Stimulated activated CD8-positive, alpha-beta memory T cell treated with anti-CD3 and anti-CD28 coated beads, Interleukin-4, amount 100 ng/mL, for 48 hours (primary cell): ENCODE data around the gene TMEM161A.
"Not testable (repeated sequence)": the region's sequence is repeated elsewhere in the genome, so short reads cannot be mapped to it uniquely, and the experiment has no call there.

Experiments
- DNase-seq: peaks from one replicate; pipeline ENCODE4 v3.0.0-alpha.2; 2020

The TMEM161A gene

DNA sequence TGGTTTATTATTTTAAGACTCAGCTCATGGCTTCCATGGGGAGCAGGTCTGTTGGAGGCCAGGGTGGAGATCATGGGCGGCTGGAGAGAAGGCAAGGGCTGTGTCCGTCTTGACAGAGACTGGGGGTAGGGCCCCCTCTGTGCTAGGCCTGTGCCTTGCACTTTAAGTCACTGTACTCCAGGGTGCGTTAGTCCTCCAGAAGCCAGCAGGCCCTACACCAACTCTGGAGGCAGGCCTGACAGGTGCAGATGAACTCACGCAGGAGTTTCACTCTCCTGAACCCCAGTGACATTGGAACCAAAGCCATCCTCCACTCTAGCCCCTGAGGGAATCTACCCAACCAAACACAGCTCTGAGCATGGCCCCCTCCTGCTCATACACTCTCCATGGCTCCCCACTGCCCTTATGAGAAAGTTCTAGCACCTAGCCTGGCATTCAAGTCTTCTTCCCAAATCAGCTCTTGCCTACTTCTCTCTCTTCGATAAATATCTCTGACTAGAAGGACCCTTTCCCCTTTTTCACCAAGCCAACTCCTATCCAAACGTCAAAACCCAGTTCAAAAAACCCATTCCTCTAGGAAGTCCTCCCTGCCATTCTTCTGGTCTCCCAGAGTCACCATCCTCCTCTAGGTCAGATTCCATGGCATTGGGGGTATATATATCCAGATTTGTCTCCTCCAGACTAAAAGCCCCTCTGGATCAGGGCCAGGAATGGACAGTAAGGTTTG, 16.7 kb upstream of the TMEM161A start:
- DNase-seq, result no peak

DNA sequence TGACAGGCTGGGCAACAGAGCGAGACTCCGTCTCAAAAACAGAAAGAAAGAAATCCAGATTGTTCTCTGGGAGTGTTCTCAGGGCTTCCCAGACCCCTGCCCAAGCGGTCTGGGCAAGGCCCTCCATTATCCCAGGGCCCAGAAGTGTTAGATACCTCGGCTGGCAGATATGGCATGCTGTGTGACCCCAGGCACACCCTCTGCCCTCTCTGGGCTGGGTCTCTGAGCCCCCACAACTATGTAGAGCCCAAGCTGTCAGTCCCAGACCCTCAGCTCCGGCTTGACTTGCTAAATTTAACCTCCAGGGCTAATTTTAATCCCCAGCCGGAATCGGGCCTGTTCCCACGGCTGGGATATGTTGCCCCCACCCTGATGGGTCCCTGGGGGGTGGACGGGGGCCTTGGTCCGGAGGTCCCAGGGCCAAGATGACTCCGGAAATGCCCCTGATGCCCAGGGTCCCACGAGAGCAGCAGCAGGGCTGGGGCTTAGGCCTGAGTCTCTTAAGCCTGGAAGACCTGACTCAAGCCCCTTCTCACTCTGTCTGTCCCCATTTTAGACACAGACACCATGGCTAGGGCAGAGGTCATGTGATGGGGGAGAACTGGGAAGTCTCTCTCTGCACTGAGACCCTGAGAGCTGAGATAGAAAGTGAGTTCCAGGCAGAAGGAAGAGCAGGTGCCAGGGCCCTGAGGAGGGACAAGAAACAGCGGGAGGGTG, 14.5 kb upstream of the TMEM161A start:
- DNase-seq, result no peak

DNA sequence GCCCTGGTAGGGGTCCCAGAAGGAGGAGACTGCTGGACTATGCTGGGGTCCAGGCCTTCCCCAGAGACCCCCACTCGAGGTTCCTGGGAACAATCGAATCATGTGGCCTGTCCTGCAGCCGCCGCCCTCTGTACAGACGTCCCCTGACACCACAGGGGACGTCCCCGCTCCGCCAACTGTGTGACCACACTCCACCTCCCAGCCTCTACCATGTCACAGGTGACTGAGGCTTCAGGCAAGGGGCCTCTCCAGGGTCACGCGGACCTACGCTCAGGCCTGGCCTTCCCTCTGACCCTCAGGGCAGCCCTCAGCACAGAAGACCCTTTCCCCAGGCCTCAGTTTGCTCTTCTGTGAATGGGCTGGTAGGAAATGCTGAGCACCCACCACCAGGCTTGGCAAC, 13.1 kb upstream of the TMEM161A start:
- no peak for DNase-seq

DNA sequence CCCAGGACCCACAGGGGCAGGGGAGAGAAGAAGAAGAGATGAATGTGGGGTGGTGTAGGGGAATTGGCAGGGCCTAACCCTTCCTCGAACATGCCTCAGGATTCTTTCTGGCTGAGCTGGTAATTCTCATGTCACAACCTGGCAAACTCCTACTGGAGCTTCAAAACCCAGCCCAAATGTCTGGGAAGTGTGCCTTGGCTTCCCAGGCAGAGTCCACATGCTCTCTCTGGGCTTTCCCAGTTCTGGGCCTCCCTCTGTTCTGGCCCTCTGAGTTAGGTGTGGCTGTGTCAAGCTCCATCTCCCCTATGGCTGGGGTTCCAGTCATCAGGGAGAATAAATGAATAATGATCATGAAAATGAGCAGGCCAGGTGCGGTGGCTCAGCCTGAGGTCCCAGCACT, 11.2 kb upstream of the TMEM161A start:
- no peak for DNase-seq

DNA sequence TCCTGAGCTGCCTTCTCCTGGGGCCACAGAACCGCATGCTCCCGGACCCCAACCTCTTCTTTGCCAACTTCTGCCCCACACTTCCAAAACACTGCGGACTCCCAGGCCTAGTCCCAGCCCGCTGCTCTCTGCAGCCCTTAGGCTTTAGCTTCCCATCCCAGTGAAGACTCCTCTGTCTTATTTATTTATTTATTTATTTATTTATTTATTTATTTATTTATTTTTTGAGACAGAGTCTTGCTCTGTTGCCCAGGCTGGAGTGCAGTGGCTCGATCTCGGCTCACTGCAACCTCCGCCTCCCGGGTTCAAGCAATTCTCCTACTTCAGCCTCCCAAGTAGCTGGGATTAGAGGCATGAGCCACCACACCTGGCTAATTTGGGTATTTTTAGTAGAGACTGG, 10.2 kb upstream of the TMEM161A start:
- not testable (repeated sequence) for DNase-seq

DNA sequence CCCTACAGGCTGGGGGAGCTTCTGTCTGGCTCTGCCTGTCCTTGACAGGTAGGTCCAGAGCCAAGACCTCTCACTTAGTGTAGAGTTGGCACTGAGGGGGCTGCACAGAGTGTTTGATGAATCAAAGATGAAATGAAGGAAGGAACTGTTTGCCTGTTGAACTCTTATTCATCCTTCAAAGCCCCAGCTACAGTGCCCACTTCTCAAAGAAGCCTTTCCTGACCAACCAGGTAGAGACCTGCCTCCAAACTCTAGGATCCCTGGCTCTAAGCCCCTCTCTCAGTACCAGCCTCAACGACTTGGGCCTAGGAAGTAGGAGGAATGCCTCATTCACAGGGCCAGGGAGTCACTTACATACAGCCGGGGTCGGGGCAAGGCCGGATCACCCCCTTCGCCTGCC, 9.1 kb upstream of the TMEM161A start:
- DNase-seq, result no peak

DNA sequence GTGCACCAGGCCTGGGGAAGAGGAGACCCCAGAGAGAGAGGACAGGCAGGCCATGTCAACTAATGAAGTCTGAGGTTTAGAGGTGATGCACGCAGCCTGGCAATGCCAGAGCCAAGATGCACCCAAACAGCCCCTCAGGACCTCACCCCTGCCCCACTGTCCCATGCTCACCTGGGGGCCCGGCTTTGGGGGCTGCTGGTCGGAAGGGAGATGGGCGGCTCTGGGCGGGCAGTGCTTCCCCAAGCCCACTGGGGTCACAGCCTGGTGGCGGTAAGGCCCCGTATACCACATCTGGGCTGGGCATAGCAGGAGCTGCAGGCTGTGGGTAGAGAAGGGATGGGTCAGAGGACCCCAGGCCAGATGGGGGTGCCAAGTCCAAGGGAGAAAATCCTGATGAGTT, 8.6 kb upstream of the TMEM161A start:
- DNase-seq, result no peak

DNA sequence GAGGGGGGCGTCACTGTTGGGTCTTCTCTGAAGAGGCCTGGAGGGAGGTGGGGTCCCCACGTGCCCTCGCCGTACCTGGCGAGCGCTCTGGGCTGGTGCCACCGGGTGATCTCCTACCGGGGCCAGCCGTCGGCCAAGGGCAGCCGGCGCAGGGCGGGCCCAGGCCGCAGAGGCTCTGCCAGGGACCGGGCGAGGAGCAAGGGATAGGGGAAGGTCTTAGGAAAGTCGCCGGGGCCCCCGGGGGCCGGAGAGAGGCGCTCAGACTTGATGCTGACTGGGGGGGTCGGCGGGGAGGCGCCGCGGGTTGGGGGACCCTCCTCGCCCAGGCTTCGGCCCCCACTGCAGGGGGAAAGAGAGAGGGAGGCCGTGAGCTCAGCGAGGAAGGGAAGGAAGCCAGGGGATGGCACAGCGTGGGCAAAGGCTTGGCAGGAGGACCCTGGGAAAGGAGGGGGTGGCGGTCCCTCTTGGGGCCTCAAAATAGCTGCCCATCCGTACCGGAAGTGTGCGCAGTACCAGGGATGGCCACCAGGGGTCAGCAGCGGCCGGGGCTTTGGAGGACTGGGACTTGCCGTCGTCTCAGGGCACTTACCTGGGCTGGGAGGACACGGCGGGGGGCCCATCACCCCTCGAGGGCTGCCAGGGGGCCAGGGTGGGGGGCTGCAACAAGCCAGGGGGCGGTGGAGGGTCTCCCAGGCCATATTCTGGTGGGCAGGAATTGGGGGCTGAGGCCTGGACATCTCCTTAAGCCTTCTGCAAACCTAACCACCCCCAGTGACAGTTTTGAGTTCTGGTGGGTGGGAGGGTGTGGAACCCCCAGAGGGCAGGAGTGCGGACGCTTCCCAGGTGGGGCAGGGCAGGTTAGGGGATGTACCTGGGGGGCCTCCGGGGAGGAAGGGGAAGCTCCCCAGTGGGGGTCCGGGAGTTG, 7.7 kb upstream of the TMEM161A start:
- peak; percentile 98 for DNase-seq

DNA sequence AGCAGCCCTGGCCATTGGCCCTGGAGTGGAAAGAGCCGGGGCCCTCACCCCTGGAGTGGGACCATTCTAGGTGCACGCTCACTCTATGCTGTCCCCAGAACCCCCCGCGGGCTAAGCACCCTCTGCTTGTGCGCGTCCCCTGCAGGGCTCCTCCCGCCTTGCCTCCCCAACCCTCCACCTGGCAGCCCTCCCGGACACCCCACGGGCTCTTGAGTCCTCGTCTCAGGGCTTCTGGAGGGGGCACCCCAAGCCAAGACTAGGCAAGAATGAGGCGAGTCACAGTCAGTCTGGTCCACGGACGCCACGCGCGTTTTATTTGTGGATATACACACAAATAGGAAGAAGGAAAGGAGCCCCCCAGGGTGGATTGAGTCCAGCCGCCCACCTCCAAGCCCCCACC, 7.0 kb upstream of the TMEM161A start:
- no peak for DNase-seq

DNA sequence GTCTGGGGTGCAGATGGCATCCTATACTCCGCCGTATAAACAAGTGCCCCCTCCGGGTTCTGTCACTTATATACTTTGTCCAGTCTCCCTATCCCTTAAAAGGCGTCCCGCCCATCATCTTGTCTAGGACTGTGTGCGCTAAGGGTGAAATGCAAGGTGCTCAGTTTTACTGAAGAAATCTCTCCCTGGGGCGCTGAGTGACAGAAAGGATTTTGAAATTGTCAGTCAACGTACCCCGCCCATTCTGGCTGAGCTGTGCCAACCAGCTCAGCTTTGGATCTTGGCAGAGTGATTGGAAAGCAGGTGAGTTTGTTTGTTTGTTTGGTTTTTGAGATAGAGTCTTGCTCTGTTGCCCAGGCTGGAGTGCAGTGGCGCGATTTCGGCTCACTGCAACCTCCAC, 4.1 kb upstream of the TMEM161A start:
- no peak for DNase-seq

DNA sequence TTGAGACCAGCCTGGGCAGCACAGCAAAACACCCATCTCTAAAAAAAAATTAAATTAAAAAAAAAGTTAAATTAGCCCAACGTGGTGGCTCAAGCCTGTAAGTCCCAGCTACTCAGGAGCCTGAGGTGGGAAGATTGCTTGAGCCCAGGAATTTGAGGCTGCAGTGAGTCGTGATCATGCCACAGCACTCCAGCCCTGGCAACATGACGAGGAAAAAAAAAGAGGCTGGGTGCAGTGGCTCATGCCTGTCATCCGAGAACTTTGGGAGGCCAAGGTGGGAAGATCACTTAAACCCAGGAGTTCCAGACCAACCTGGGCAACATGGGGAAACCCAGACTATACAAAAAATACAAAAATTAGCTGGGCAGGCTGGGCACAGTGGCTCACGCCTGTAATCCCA, 2.2 kb upstream of the TMEM161A start:
- no peak for DNase-seq

DNA sequence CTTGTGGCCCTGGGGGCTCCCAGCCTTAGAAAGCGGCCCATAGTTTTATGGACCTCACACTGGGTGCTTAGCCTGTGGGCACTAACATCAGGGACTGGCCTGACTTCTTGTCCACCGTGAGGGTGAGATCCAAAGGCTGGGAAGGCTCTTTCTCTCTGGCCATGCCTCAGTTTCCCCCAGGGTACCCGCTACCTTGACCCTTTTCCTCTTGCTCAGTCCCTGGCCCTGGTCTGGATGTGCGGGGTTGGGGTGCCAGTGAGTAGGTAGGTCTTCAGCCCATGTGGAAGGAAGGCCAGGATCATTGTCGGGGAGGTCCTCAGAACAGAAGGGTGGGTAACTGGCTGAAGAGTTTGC, 1.6 kb upstream of the TMEM161A start:
- no peak for DNase-seq

DNA sequence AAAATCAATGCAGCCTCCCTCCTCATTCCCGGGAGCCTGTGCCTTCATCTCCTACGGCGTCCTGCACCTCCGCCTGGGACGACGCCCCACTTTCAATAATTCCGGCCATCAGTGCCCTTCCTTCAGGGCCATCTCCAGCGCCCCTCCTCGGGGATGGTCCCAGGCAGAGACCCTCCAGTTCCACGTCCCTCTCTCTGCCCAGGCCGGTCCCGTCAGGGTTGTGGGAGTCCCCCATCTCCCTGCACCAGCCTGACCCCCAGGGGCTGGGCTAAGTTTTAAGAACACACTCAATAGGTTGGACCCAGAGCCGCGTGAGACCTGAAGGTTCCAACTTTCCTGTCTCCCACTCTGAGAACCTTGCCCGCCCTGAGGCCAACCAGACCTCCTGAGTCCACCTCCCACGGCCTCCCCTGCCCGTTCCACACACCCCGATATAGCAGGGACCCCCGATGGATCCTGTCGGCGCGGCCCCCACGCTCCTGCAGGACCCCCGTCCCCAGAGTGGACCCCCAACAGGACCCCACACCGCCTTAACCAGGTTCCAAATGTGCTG, 646 bp downstream of the TMEM161A start:
- DNase-seq, result peak; percentile 35

DNA sequence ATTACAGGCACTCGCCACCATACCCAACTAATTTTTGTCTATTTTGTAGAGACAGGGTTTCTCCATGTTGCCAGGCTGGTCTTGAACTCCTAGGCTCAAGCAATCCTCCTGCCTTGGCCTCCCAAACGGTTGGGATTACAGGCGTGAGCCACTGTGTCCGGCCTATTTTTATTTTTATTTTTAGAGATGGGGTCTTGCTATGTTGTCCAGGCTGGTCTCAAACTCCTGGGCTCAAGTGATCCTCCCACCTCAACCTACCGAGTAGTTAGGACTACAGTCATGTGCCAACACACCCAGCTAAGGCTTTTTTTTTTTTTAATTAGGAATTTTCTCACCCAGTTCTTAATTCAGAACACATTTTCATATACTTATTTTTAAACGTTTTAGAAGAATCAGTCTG, 2.6 kb downstream of the TMEM161A start:
- DNase-seq, result not testable (repeated sequence)

DNA sequence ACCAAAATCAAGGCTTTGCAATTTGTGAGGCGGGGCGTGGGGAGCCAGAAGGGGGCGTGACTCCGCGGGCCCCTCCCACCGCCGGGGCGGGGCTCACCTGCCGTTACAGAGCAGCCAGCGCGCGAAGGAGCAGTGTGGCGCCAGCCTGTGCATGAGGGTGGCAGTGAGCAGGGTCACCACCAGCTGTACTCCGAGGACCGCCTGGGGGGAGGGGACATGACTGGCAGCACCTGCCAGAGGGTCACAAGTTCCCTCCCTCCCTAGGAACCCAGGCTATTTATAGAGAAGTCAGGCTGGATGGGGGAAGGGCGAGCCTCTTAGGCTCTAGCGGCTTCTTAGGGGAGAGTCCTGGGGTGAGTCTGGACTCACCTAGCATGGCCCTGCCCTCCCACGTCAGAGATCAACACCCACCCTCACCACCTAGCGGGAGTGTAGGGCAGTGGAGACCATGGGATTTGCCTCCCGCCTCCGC, 3.6 kb downstream of the TMEM161A start:
- peak; percentile 62 for DNase-seq

DNA sequence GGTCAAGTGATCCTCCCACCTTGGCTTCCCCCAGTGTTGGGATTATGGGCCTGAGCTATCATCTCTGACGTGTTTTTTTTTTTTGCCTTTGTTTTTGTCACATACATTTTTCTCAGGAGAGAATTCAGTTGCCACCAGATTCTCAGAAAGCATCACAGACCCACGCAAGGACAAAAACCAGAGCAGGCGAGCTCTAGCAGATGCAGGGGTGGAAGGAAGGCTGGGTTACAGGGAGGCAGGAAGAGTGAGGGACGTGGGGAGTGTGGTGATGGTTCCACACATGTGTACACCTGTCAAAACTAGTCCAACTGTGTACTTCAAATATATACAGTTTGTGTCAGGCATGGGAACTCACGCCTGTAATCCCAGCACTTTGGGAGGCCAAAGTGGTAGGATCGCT, 4.3 kb downstream of the TMEM161A start:
- DNase-seq, result no peak

DNA sequence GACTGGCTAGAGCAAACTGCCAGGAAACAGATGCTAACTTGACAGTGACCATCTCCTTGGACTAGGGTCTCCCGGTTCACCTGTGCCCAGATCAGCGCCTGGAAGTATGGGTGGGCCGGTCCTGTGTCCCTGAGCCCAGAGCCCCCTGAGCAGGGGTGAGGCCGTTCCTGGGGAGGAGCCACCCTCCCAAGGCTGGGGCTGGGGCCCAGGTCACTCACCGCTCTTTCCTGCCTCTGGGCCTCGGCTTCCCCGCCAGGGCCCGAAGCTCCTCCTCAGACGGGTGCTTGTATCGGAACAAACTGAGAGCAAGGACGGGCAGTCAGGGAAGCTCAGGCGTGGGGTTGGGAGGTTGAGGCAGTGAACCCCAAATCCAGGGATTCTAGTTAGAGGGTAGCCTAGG, 5.4 kb downstream of the TMEM161A start:
- DNase-seq, result no peak

DNA sequence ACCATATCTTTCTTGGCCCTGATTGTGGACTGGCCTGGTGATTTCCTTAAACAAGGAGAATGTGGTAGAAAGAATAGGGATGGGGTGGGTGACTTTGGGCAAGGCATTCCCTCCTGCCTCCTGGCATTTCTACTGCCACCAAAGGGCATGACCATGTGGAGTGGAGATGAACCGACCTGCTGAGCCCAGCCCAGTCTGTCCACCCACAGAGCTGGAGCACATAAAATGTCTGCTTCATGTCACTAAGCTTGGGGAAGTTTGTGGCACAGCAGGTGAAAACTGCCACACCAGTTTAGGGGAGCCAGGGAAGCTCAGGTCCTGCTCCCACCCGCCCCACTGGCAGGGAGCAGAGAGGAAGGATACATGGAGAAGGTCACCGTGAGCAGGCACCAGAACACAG, 6.3 kb downstream of the TMEM161A start:
- no peak for DNase-seq

DNA sequence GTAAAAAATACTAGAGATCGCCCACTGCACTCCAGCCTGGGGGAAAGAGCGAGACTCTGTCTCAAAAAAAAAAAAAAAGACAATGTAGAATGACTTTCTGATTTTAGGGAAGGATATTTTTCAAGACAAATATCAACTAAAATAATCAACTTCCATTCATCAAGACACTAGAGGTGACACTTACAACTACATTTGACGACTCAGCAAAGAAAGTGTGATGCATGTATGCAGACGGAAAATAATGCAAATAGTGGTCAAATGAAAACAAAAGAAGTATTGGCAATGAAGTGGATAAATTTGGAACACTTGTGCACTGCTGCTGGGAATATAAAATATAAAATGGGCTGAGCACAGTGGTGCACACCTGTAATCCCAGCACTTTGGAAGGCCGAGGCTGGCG, 12.2 kb downstream of the TMEM161A start:
- no peak for DNase-seq

DNA sequence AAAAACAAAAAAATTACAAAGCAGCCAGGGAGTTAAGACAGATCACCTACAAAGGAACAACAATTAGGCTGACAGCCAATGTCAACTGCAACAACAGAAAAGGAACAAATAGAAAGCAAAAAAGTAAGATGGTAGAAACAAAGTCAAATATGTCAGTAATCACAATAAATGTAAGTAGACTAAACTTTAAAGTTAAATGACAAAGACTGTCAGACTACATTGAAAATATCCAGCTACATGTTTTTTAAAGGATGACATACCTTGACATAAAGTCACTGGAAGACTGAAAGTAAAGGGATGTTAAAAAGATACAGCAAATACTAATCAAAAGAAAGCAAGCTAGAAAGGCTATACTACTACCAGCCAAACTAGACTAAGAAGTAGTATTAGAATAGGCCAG, 14.9 kb downstream of the TMEM161A start:
- DNase-seq, result no peak

DNA sequence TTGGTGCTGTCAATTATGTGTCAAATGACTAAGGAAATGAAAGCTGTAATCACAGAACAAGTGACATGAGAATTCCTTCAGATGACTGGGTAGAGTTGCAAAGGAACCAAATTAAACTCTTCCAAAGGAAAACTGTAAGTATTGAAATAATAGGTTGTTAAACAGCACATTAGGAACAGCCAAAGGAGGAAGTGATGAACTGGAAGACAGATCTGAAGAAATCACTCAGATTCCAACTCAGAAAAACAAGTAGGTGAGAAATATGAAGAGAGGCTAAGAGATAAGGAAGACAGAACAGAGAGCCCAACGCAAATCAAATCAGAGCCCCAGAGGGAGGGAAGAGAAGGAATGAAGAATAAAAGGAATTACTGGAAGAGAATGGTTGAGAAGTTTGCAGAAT, 15.4 kb downstream of the TMEM161A start:
- no peak for DNase-seq

DNA sequence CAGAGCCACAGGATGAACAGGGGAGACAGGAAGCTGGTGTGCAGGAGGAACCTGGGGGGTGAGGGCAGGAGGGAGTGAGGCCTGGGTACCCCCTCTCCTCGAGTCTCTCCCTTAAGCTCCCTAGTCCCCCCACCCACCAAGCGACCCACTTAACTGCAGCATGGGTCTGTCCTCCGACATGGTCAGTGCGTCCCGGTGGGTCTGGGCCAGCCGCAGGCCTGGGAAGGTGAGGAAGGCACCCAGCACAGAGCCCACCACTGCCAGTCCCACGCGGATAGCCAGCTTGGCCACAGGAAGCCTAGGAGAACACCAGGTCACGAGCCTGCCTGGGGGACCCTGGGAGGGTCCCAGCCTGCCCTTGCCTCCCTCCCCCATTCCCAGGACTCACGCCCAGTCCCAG, 16.9 kb downstream of the TMEM161A start:
- no peak for DNase-seq
